Endodermal cell (in vitro differentiated cells): ENCODE data around the gene AOPEP. TPM values are rescaled to one million over a fixed set of nuclear protein-coding genes. Genes with fewer than 3 reads are reported as not detected.

Experiments
- DNase-seq: peaks from one replicate; pipeline ENCODE4 v3.0.0-alpha.2; 2017
- H3K27ac ChIP-seq: 2 replicates; pipeline ENCODE4 v1.5.1; 2013; ENCODE audit warnings: mild to moderate bottlenecking, low read depth, low read length, moderate library complexity
- H3K27me3 ChIP-seq: 2 replicates; pipeline ENCODE4 v1.6.1; 2013; ENCODE audit warnings: mild to moderate bottlenecking, low read length, moderate library complexity; ENCODE audit not compliant: insufficient read depth, control insufficient read depth, poor library complexity, severe bottlenecking
- H3K36me3 ChIP-seq: 2 replicates; pipeline ENCODE4 v1.7.0; 2013; ENCODE audit warnings: mild to moderate bottlenecking, low read length, moderate library complexity; ENCODE audit not compliant: control insufficient read depth, insufficient read depth
- H3K4me1 ChIP-seq: one replicate; pipeline ENCODE4 v1.7.0; 2013; ENCODE audit warnings: low read length; ENCODE audit not compliant: control insufficient read depth, insufficient read depth
- H3K4me3 ChIP-seq: 2 replicates; pipeline ENCODE4 v1.5.1; 2013; ENCODE audit warnings: mild to moderate bottlenecking, low read length, moderate library complexity
- H3K9ac ChIP-seq: 2 replicates; pipeline ENCODE4 v1.6.1; 2013; ENCODE audit warnings: mild to moderate bottlenecking, low read length, moderate library complexity; ENCODE audit not compliant: poor library complexity, severe bottlenecking; ENCODE audit errors: extremely low read depth
- H3K9me3 ChIP-seq: 2 replicates; pipeline ENCODE4 v1.6.1; 2013; ENCODE audit warnings: mild to moderate bottlenecking, low read length, moderate library complexity; ENCODE audit not compliant: control insufficient read depth
- H3K27ac Mint-ChIP-seq: 2 replicates; pipeline ENCODE4 v1.8.0; 2020; ENCODE audit warnings: mixed read lengths
- H3K27me3 Mint-ChIP-seq: 2 replicates; pipeline ENCODE4 v1.8.0; 2021; ENCODE audit warnings: mild to moderate bottlenecking, mixed read lengths; ENCODE audit not compliant: insufficient read depth
- H3K36me3 Mint-ChIP-seq: 2 replicates; pipeline ENCODE4 v1.8.0; 2020; ENCODE audit warnings: low read depth, mixed read lengths
- H3K4me1 Mint-ChIP-seq: 2 replicates; pipeline ENCODE4 v1.8.0; 2020; ENCODE audit warnings: mixed read lengths
- H3K4me3 Mint-ChIP-seq: 2 replicates; pipeline ENCODE4 v1.8.0; 2020; ENCODE audit warnings: mild to moderate bottlenecking, moderate library complexity, mixed read lengths
- H3K9me3 Mint-ChIP-seq: 2 replicates; pipeline ENCODE4 v1.8.0; 2020; ENCODE audit warnings: mild to moderate bottlenecking, mixed read lengths
- CTCF ChIP-seq: fragments of 200-600 bp; sonication (generic); conservative IDR thresholded peaks from 2 replicates; pipeline ENCODE4 v1.5.0; 2021; ENCODE audit warnings: antibody characterized with exemption, mild to moderate bottlenecking
- WGBS, 2 experiments: methylation state at CpG; one replicate each; pipeline versions ENCODE4 v1.1.5 to v1.1.7; 2013; ENCODE audit warnings: missing lambda C conversion rate in 2 of 2, mixed read lengths in 1 of 2; ENCODE audit not compliant: insufficient coverage in 1 of 2, insufficient read length in 1 of 2; 5-methylcytosine and 5-hydroxymethylcytosine counted together
- total RNA-seq, 2 donors: library from RNA; stranded (reverse); fragmentation: NEBNext Ultra II Directional in 1 of 2; extraction: Animal tissue kit (Norgen Biotek cat#: 25700) in 1 of 2; gene quantifications; 2 replicates in 1 of 2; 3 replicates in 1 of 2; pipeline ENCODE4 v1.2.1, GENCODE V29; 2021

AOPEP gene
- total RNA-seq, 2 donors from 2014 or later, result 23.4 to 33.7 TPM

- DNase-seq, result no peak
- no peak overlapping the region for H3K27ac Mint-ChIP-seq
- WGBS, 2 experiments, result 67 to 95% methylated on average over 1 to 3 of the region's 4 CpGs
Measured at GRCh38 chr9:94772639-94773303, 46.3 kb downstream of the AOPEP start.

GRCh38 chr9:94773655-94774054 is 47.2 kb downstream of the AOPEP start:
- Histone ChIP-seq H3K9me3 (no peaks in the 10 kb centered on the region), H3K4me3 (no peak overlapping the region), H3K27me3 (no peaks in the 10 kb centered on the region), H3K9ac (no peak overlapping the region), H3K4me1 (no peaks in the 10 kb centered on the region), H3K36me3 (peaks cover 13% of the 10 kb centered on the region), H3K27ac (no peak overlapping the region)
- Mint-ChIP-seq H3K4me3 (no peak overlapping the region), H3K9me3 (no peaks in the 10 kb centered on the region), H3K27ac (no peak overlapping the region), H3K36me3 (peaks cover 17% of the 10 kb centered on the region), H3K4me1 (peaks cover 2% of the 10 kb centered on the region), H3K27me3 (no peaks in the 10 kb centered on the region)
- no peak for DNase-seq
- no peak for TF ChIP-seq CTCF
- WGBS, 2 experiments, result 96 to 100% methylated on average over 2 to 5 of the region's 5 CpGs

More at GRCh38 chr9:94772639-94773303, 46.3 kb downstream of the AOPEP start:
- Histone ChIP-seq H3K9ac (no peak overlapping the region), H3K36me3 (peaks cover 9% of the 10 kb centered on the region), H3K4me3 (no peak overlapping the region), H3K27ac (peak overlapping the region; percentile 34), H3K4me1 (no peaks in the 10 kb centered on the region), H3K27me3 (no peaks in the 10 kb centered on the region), H3K9me3 (no peaks in the 10 kb centered on the region)
- Mint-ChIP-seq H3K4me3 (no peak overlapping the region), H3K27me3 (no peaks in the 10 kb centered on the region), H3K4me1 (peaks cover 6% of the 10 kb centered on the region), H3K36me3 (peaks cover 12% of the 10 kb centered on the region), H3K9me3 (no peaks in the 10 kb centered on the region)
- TF ChIP-seq CTCF, result no peak

- H3K9me3 Mint-ChIP-seq, result no peaks in the 10 kb centered on the region
- no peak for TF ChIP-seq CTCF
- H3K36me3 ChIP-seq, result peaks cover 12% of the 10 kb centered on the region
- H3K9ac ChIP-seq, result no peak overlapping the region
- DNase-seq, result no peak
- H3K27me3 ChIP-seq, result no peaks in the 10 kb centered on the region
- H3K4me1 ChIP-seq, result no peaks in the 10 kb centered on the region
- no peak overlapping the region for H3K27ac Mint-ChIP-seq
- WGBS, 2 experiments, result 91 to 100% methylated on average over 1 to 4 of the region's 4 CpGs
- H3K4me3 Mint-ChIP-seq, result no peak overlapping the region
- H3K27ac ChIP-seq, result no peak overlapping the region
- H3K9me3 ChIP-seq, result no peaks in the 10 kb centered on the region
- peaks cover 15% of the 10 kb centered on the region for H3K36me3 Mint-ChIP-seq
- no peaks in the 10 kb centered on the region for H3K4me1 Mint-ChIP-seq
- H3K4me3 ChIP-seq, result no peak overlapping the region
- no peaks in the 10 kb centered on the region for H3K27me3 Mint-ChIP-seq
Measured at GRCh38 chr9:94778013-94778412, 51.5 kb downstream of the AOPEP start.
